ENCODE data around the gene SLC13A3. TPM values are rescaled to one million over a fixed set of nuclear protein-coding genes. Genes with fewer than 3 reads are reported as not detected.

The SLC13A3 gene
- total and polyA plus RNA-seq, 12 donors: 0.13 to 1.2 (median 0.58) TPM

- no peak overlapping the region for H3K27ac ChIP-seq
- 97% methylated on average over 3 of the region's 3 CpGs for WGBS, 2 donors
- DNase-seq (no peak), ATAC-seq (no peak)
- no peaks in the 10 kb centered on the region for H3K4me1 ChIP-seq
- H3K9me3 ChIP-seq: peaks cover 0 to 41% (median 8%) of the 10 kb centered on the region in 11 donors
- no peaks in the 10 kb centered on the region for H3K36me3 ChIP-seq
- intact Hi-C loops (cut with DNase I): loop anchor here in 1 of 10 donors (10.0 kb wide), 1 partner anchor 107 kb away; no protein-coding TSS in a partner anchor
- no peaks in the 10 kb centered on the region for H3K27me3 ChIP-seq
- no peak for TF ChIP-seq CTCF (IDR thresholded peaks at IDR 0.05)
- H3K4me3 ChIP-seq: no peak overlapping the region
Observed at GRCh38 chr20:46671866-46672542, 20.7 kb upstream of the SLC13A3 start.

GRCh38 chr20:46670585-46671584 lies 19.6 kb upstream of the SLC13A3 start:
- Histone ChIP-seq H3K27me3 (no peaks in the 10 kb centered on the region), H3K4me3 (no peak overlapping the region), H3K36me3 (no peaks in the 10 kb centered on the region), H3K27ac (no peak overlapping the region), H3K4me1 (no peaks in the 10 kb centered on the region), H3K9me3 (peaks cover 0 to 41% (median 8%) of the 10 kb centered on the region in 11 donors)
- WGBS, 2 donors: 42 to 51% methylated on average over 3 of the region's 3 CpGs
- TF ChIP-seq CTCF (IDR thresholded peaks at IDR 0.05): no peak
- intact Hi-C loops (cut with DNase I): loop anchor here in 1 of 10 donors (10.0 kb wide), 1 partner anchor 106 kb away; no protein-coding TSS in a partner anchor
- DNase-seq (no peak), ATAC-seq (no peak)

- ATAC-seq: no peak
- Histone ChIP-seq H3K4me3 (no peak overlapping the region), H3K4me1 (no peaks in the 10 kb centered on the region), H3K27me3 (no peaks in the 10 kb centered on the region), H3K9me3 (peaks cover 0 to 41% (median 8%) of the 10 kb centered on the region in 11 donors), H3K27ac (no peak overlapping the region), H3K36me3 (no peaks in the 10 kb centered on the region)
- no peak for DNase-seq
- no peak for TF ChIP-seq CTCF (IDR thresholded peaks at IDR 0.05)
- WGBS, 2 donors: 82 to 89% methylated on average over 2 of the region's 2 CpGs
- intact Hi-C loops (cut with DNase I): loop anchor here in 1 of 10 donors (10.0 kb wide), 1 partner anchor 105 kb away; no protein-coding TSS in a partner anchor
Observed at GRCh38 chr20:46670228-46670584, 18.9 kb upstream of the SLC13A3 start.

GRCh38 chr20:46666818-46667515 lies 15.7 kb upstream of the SLC13A3 start:
- no peak for DNase-seq
- 68 to 78% methylated on average over 6 of the region's 6 CpGs for WGBS, 2 donors
- no peak for TF ChIP-seq CTCF (IDR thresholded peaks at IDR 0.05)
- no peaks in the 10 kb centered on the region for H3K4me1 ChIP-seq
- no peak overlapping the region for H3K27ac ChIP-seq
- no peaks in the 10 kb centered on the region for H3K27me3 ChIP-seq
- no peak for ATAC-seq
- no peaks in the 10 kb centered on the region for H3K36me3 ChIP-seq
- peaks cover 0 to 25% (median 8%) of the 10 kb centered on the region in 11 donors for H3K9me3 ChIP-seq
- intact Hi-C loops (cut with DNase I): no loop called here
- H3K4me3 ChIP-seq: no peak overlapping the region

Data from heart right ventricle (tissue), 16 donors.